GM19395 (cell line): Measurements from ENCODE around the gene AK5.

Source experiments
- ATAC-seq: cut with Tn5 transposase; IDR thresholded peaks from one replicate; pipeline ENCODE4 v1.9.1; 2021; ENCODE audit warnings: mild to moderate bottlenecking, moderate library complexity; ENCODE audit not compliant: unreplicated experiment

Gene AK5

GRCh38 chr1:77430966-77431690, 149.3 kb downstream of the AK5 start:
- no peak for ATAC-seq

- ATAC-seq: no peak
Observed at GRCh38 chr1:77433934-77434333, 152.1 kb downstream of the AK5 start.

- ATAC-seq: no peak
Observed at GRCh38 chr1:77434967-77435366, 153.1 kb downstream of the AK5 start.

GRCh38 chr1:77438236-77438913, 156.6 kb downstream of the AK5 start:
- ATAC-seq: no peak

GRCh38 chr1:77446841-77447555, 165.2 kb downstream of the AK5 start:
- ATAC-seq: no peak

GRCh38 chr1:77447669-77448068, 165.8 kb downstream of the AK5 start:
- ATAC-seq: no peak

GRCh38 chr1:77459881-77460280, 178.1 kb downstream of the AK5 start:
- no peak for ATAC-seq

- no peak for ATAC-seq
Observed at GRCh38 chr1:77461691-77462090, 179.9 kb downstream of the AK5 start.

GRCh38 chr1:77463216-77463615, 181.4 kb downstream of the AK5 start:
- no peak for ATAC-seq

GRCh38 chr1:77465139-77465538, 183.3 kb downstream of the AK5 start:
- no peak for ATAC-seq

GRCh38 chr1:77465922-77466321, 184.1 kb downstream of the AK5 start:
- ATAC-seq: no peak

GRCh38 chr1:77467021-77467595, 185.3 kb downstream of the AK5 start:
- ATAC-seq: no peak

- ATAC-seq: no peak
Observed at GRCh38 chr1:77467741-77468140, 185.9 kb downstream of the AK5 start.

GRCh38 chr1:77468257-77468948, 186.6 kb downstream of the AK5 start:
- no peak for ATAC-seq

- no peak for ATAC-seq
Observed at GRCh38 chr1:77468949-77469710, 187.3 kb downstream of the AK5 start.

- ATAC-seq: no peak
Observed at GRCh38 chr1:77471691-77472090, 189.9 kb downstream of the AK5 start.

- ATAC-seq: no peak
Observed at GRCh38 chr1:77473690-77474089, 191.9 kb downstream of the AK5 start.

- ATAC-seq: no peak
Observed at GRCh38 chr1:77475641-77476040, 193.8 kb downstream of the AK5 start.

GRCh38 chr1:77476475-77476874, 194.7 kb downstream of the AK5 start:
- no peak for ATAC-seq

- ATAC-seq: no peak
Observed at GRCh38 chr1:77484334-77484733, 202.5 kb downstream of the AK5 start.
